CD4-positive, alpha-beta T cell treated with Interleukin-10 for 1 hour (primary cell): Measurements from ENCODE around the gene MEF2A.

ENCODE experiments used
- DNase-seq: peaks from one replicate; pipeline ENCODE4 v3.0.0-alpha.2; 2020

The MEF2A gene

GRCh38 chr15:99707473-99708270 is 141.9 kb downstream of the MEF2A start:
- peak; percentile 25 for DNase-seq

GRCh38 chr15:99708563-99708962 is 142.8 kb downstream of the MEF2A start:
- no peak for DNase-seq

GRCh38 chr15:99709243-99709986 is 143.6 kb downstream of the MEF2A start:
- DNase-seq = no peak

- no peak for DNase-seq
Measured at GRCh38 chr15:99711625-99712024, 145.8 kb downstream of the MEF2A start.

- DNase-seq = no peak
Measured at GRCh38 chr15:99712415-99712814, 146.6 kb downstream of the MEF2A start.

GRCh38 chr15:99716540-99717095 is 150.8 kb downstream of the MEF2A start:
- no peak for DNase-seq

GRCh38 chr15:99717161-99718009 is 151.6 kb downstream of the MEF2A start:
- no peak for DNase-seq

GRCh38 chr15:99718421-99718820 is 152.6 kb downstream of the MEF2A start:
- no peak for DNase-seq

GRCh38 chr15:99719096-99719541 is 153.3 kb downstream of the MEF2A start:
- DNase-seq = no peak

GRCh38 chr15:99720533-99720932 is 154.7 kb downstream of the MEF2A start:
- DNase-seq = no peak

GRCh38 chr15:99721104-99721778 is 155.5 kb downstream of the MEF2A start:
- DNase-seq = no peak

GRCh38 chr15:99721896-99722295 is 156.1 kb downstream of the MEF2A start:
- DNase-seq = no peak

GRCh38 chr15:99722406-99722805 is 156.6 kb downstream of the MEF2A start:
- DNase-seq = no peak

- no peak for DNase-seq
Measured at GRCh38 chr15:99726333-99726732, 160.5 kb downstream of the MEF2A start.

GRCh38 chr15:99727330-99727729 is 161.5 kb downstream of the MEF2A start:
- no peak for DNase-seq

GRCh38 chr15:99727733-99728132 is 161.9 kb downstream of the MEF2A start:
- DNase-seq = no peak

- DNase-seq = no peak
Measured at GRCh38 chr15:99728916-99729315, 163.1 kb downstream of the MEF2A start.

- no peak for DNase-seq
Measured at GRCh38 chr15:99729327-99729726, 163.5 kb downstream of the MEF2A start.

- DNase-seq = peak; percentile 28
Measured at GRCh38 chr15:99729920-99730319, 164.1 kb downstream of the MEF2A start.

- DNase-seq = no peak
Measured at GRCh38 chr15:99731336-99732123, 165.7 kb downstream of the MEF2A start.

GRCh38 chr15:99732124-99732750 is 166.5 kb downstream of the MEF2A start:
- no peak for DNase-seq
